ENCODE results near the gene CDC42EP5. TPM values are rescaled to one million over a fixed set of nuclear protein-coding genes. Genes with fewer than 3 reads are reported as not detected.

CDC42EP5 gene
- total RNA-seq, 2 experiments from 2014 or later = not detected

- Histone ChIP-seq H4K20me1 (ENCODE audit: insufficient read depth, low read length) (no peaks in the 10 kb centered on the region), H2AFZ (ENCODE audit: low read length) (no peak overlapping the region), H3K36me3 (ENCODE audit: insufficient read depth, low read length) (no peaks in the 10 kb centered on the region), H3K4me1 (ENCODE audit: insufficient read depth, low read length, poor library complexity, severe bottlenecking) (peaks cover 9% of the 10 kb centered on the region), H3K79me2 (ENCODE audit: insufficient read depth, low read depth, low read length) (no peaks in the 10 kb centered on the region), H3K4me3 (ENCODE audit: low read depth, low read length, poor library complexity, severe bottlenecking) (no peak overlapping the region), H3K9me3 (ENCODE audit: low read length) (no peaks in the 10 kb centered on the region), H3K4me2 (ENCODE audit: low read length) (no peak overlapping the region), H3K27ac (ENCODE audit: low read depth, low read length, poor library complexity, severe bottlenecking) (no peak overlapping the region), H3K9me2 (ENCODE audit: insufficient read depth, low read length) (no peaks in the 10 kb centered on the region)
- intact Hi-C loops (cut with micrococcal nuclease; ENCODE audit: unreplicated experiment) = no loop called here
- BruUV-seq (replicated peaks) = no TSS peak
- ChIA-PET POLR2A (interaction anchor here (0.7 kb wide), 1 partner anchor 1313 kb away, joined by 3 read pairs; no protein-coding TSS in a partner anchor), CTCF (ENCODE audit: unreplicated experiment) (no interaction called here)
- TF ChIP-seq EZH2phosphoT487 (IDR thresholded peaks at IDR 0.05; ENCODE audit: borderline replicate concordance, low read depth, low read length) (no peak), CTCF (conservative IDR thresholded peaks at IDR 0.05; ENCODE audit: low read length) (no peak)
- no peak for DNase-seq (ENCODE audit: low spot score)
Measured at GRCh38 chr19:54420068-54420382, 53.1 kb downstream of the CDC42EP5 start.

- ChIA-PET CTCF (ENCODE audit: unreplicated experiment) (no interaction called here), POLR2A (no interaction called here)
- Histone ChIP-seq H3K36me3 (ENCODE audit: insufficient read depth, low read length) (no peaks in the 10 kb centered on the region), H3K27ac (ENCODE audit: low read depth, low read length, poor library complexity, severe bottlenecking) (no peak overlapping the region), H3K4me2 (ENCODE audit: low read length) (no peak overlapping the region), H3K4me1 (ENCODE audit: insufficient read depth, low read length, poor library complexity, severe bottlenecking) (peaks cover 9% of the 10 kb centered on the region), H2AFZ (ENCODE audit: low read length) (no peak overlapping the region), H3K9me2 (ENCODE audit: insufficient read depth, low read length) (no peaks in the 10 kb centered on the region), H3K9me3 (ENCODE audit: low read length) (no peaks in the 10 kb centered on the region), H3K79me2 (ENCODE audit: insufficient read depth, low read depth, low read length) (no peaks in the 10 kb centered on the region), H4K20me1 (ENCODE audit: insufficient read depth, low read length) (no peaks in the 10 kb centered on the region), H3K4me3 (ENCODE audit: low read depth, low read length, poor library complexity, severe bottlenecking) (no peak overlapping the region)
- TF ChIP-seq EZH2phosphoT487 (IDR thresholded peaks at IDR 0.05; ENCODE audit: borderline replicate concordance, low read depth, low read length) (no peak), CTCF (conservative IDR thresholded peaks at IDR 0.05; ENCODE audit: low read length) (no peak)
- intact Hi-C loops (cut with micrococcal nuclease; ENCODE audit: unreplicated experiment) = no loop called here
- BruUV-seq (replicated peaks) = no TSS peak
- DNase-seq (ENCODE audit: low spot score) = no peak
Measured at GRCh38 chr19:54418930-54419800, 53.9 kb downstream of the CDC42EP5 start.

Data from OCI-LY7 (cell line).